HL-60 (cell line): ENCODE results near the gene PRKAG2.
A peak's percentile ranks its signal among the peaks of the same experiment; 100 is the strongest.
"Not testable (repeated sequence)": the region's sequence is repeated elsewhere in the genome, so short reads cannot be mapped to it uniquely, and the experiment has no call there.

Source experiments
- DNase-seq, 2 experiments: peaks; one replicate each; pipeline ENCODE4 v3.0.0-alpha.2; 2010 to 2020; ENCODE audit warnings: low read depth in 1 of 2, low spot score in 1 of 2
- H3K27ac ChIP-seq: fragments of 250-450 bp; sonication (Bioruptor Pico); replicated peaks from 2 replicates; pipeline ENCODE4 v1.5.1; 2020; ENCODE audit warnings: mild to moderate bottlenecking, moderate library complexity
- H3K27me3 ChIP-seq: fragments of 250-450 bp; sonication (Bioruptor Pico); 2 replicates; pipeline ENCODE4 v1.5.1; 2021; ENCODE audit warnings: mild to moderate bottlenecking, moderate library complexity; ENCODE audit not compliant: insufficient read depth, poor library complexity, severe bottlenecking
- H3K4me3 ChIP-seq: replicated peaks from 2 replicates; pipeline ENCODE4 v1.5.1; 2011; ENCODE audit warnings: mild to moderate bottlenecking, control low read depth, low read length; ENCODE audit not compliant: insufficient read depth
- GABPA ChIP-seq: IDR thresholded peaks from 2 replicates; pipeline ENCODE4 v1.6.1; 2012; ENCODE audit warnings: low read depth
- POLR2AphosphoS5 ChIP-seq: IDR thresholded peaks from 2 replicates; pipeline ENCODE4 v1.6.1; 2012; ENCODE audit warnings: low read depth
- REST ChIP-seq: IDR thresholded peaks from 2 replicates; pipeline ENCODE4 v1.6.1; 2012; ENCODE audit warnings: low read depth; ENCODE audit not compliant: insufficient replicate concordance
- SPI1 ChIP-seq: IDR thresholded peaks from 2 replicates; pipeline ENCODE4 v1.6.1; 2012; ENCODE audit warnings: low read depth, mild to moderate bottlenecking, borderline replicate concordance
- TF ChIP-seq, protein P1 (sequence below): IDR thresholded peaks from one replicate; pipeline ENCODE4 v1.5.1; 2011; ENCODE audit warnings: low read length, control low read depth, inconsistent platforms; ENCODE audit not compliant: insufficient read depth

Gene PRKAG2

GRCh38 chr7:151784853-151785680, 91.8 kb downstream of the PRKAG2 start:
- DNase-seq: no peak
- H3K27me3 ChIP-seq: no peaks in the 10 kb centered on the region
- H3K4me3 ChIP-seq: no peak overlapping the region
- no peak for TF ChIP-seq GABPA
- TF ChIP-seq POLR2AphosphoS5: no peak
- TF ChIP-seq, protein P1, sequence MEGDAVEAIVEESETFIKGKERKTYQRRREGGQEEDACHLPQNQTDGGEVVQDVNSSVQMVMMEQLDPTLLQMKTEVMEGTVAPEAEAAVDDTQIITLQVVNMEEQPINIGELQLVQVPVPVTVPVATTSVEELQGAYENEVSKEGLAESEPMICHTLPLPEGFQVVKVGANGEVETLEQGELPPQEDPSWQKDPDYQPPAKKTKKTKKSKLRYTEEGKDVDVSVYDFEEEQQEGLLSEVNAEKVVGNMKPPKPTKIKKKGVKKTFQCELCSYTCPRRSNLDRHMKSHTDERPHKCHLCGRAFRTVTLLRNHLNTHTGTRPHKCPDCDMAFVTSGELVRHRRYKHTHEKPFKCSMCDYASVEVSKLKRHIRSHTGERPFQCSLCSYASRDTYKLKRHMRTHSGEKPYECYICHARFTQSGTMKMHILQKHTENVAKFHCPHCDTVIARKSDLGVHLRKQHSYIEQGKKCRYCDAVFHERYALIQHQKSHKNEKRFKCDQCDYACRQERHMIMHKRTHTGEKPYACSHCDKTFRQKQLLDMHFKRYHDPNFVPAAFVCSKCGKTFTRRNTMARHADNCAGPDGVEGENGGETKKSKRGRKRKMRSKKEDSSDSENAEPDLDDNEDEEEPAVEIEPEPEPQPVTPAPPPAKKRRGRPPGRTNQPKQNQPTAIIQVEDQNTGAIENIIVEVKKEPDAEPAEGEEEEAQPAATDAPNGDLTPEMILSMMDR: no peak
- TF ChIP-seq SPI1: no peak
- TF ChIP-seq REST: no peak
- H3K27ac ChIP-seq: no peak overlapping the region

DNA sequence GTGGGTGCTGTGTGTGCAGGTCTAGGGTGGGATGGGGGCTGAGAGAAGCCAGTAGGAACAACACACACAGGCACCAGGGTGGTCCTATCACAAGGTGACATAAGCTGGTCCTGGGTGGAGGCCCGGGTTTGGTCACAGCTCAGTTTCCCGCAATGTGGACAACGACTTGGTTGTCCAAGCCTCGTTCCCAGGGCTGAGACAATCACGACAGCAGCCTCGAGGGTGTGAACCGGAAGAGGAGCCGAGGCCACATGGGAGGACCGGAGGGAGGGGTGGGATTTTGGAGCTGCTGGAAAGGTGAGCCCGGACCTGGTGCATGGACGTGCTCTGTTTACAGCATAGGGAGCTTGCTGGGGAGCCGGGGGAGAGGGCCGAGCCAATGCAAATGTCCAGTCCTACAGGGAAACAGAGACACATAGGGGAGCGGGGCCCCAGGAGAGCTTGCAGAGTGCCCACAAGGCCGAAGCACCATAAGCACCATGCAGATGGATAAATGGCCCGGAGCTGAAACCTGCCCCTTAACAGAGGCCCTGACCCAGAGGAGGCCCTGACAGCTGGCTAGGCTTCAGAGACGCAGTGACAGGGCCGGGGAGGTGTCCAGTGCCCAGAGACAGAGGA, 92.8 kb downstream of the PRKAG2 start:
- no peaks in the 10 kb centered on the region for H3K27me3 ChIP-seq
- DNase-seq: no peak
- no peak overlapping the region for H3K4me3 ChIP-seq
- no peak overlapping the region for H3K27ac ChIP-seq
- no peak for TF ChIP-seq SPI1

DNA sequence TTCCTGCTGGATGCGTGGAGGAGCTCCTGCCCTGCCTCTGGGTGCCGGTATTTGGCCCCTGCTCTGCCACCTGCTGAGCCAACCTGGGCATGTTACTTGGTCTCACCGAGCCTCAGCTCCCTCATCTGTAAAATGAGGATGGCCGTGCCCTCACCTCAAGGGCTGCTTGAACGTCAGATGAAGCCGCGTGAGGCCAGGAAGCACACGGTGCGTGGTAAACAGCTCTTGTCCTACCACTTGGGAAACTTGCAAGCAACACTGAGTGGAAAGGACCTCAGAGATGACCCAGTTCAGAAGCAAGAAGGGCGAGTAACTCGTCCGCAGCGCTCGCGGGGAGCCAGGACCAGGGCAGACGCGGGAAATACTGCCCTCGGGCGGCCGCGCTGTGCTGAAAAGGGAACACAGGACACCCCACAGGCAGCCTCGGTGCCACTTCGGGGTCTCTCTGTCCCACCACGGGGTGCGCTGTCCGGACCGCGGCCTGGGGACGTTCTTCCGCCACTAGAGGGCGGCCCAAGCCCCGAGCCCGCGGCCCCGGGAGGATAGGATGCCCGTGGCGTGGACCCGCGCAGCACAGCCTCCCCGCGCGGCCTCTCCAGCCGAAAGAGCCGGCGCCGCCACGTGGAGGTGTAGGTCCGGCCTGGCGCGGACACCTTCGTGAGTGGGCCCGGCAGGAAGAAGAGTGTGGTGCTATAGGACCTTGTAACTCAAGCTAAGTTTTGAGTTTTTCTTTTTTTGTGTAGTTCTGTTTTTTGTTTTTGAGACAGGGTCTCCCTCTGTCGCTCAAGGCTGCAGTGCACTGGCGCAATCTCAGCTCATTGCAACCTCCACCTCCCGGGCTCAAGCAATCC, 94.1 kb downstream of the PRKAG2 start:
- DNase-seq: peak in 1 of 2 experiments; percentile 75
- no peak overlapping the region for H3K27ac ChIP-seq

GRCh38 chr7:151782256-151782597, 94.7 kb downstream of the PRKAG2 start:
- DNase-seq, H3K27me3 ChIP-seq, H3K27ac ChIP-seq, H3K4me3 ChIP-seq: not testable (repeated sequence)

More for the DNA sequence above, 94.1 kb downstream of the PRKAG2 start:
- no peak for TF ChIP-seq POLR2AphosphoS5
- TF ChIP-seq GABPA: no peak
- TF ChIP-seq SPI1: no peak
- no peak for TF ChIP-seq REST
- TF ChIP-seq, protein P1: peak; percentile 48
- H3K4me3 ChIP-seq: no peak overlapping the region
- no peaks in the 10 kb centered on the region for H3K27me3 ChIP-seq
